ENCODE results near the gene MGMT.

Gene MGMT

GRCh38 chr10:129766611-129767550, 299.8 kb downstream of the MGMT start:
- DNase-seq (ENCODE audit: extremely low read depth, low read depth), result no peak
- TF ChIP-seq CTCF (IDR thresholded peaks at IDR 0.05; ENCODE audit: low read depth, low read length), result no peak

DNA sequence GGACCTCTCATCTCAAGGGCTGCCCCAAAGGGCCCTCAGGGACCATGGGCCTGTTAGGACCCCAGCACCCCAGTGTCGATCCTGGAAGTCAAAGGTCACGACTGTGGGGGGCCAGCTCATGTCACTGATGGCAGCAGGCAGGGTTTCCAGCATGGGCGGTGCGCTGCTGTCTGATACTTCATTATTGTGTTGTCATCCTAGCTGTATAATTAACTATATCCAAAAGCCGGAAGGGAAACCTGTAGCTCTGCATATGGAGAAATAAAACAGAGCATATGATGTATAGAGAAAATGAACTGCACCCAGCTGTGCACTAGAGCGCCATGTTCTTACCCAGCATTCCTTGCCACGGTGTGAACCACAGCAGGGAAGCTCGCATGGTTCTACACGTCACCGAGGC, 300.7 kb downstream of the MGMT start:
- TF ChIP-seq CTCF (IDR thresholded peaks at IDR 0.05; ENCODE audit: low read depth, low read length), result no peak
- no peak for DNase-seq (ENCODE audit: extremely low read depth, low read depth)

GRCh38 chr10:129768437-129769355, 301.7 kb downstream of the MGMT start:
- no peak for TF ChIP-seq CTCF (IDR thresholded peaks at IDR 0.05; ENCODE audit: low read depth, low read length)
- no peak for DNase-seq (ENCODE audit: extremely low read depth, low read depth)

DNA sequence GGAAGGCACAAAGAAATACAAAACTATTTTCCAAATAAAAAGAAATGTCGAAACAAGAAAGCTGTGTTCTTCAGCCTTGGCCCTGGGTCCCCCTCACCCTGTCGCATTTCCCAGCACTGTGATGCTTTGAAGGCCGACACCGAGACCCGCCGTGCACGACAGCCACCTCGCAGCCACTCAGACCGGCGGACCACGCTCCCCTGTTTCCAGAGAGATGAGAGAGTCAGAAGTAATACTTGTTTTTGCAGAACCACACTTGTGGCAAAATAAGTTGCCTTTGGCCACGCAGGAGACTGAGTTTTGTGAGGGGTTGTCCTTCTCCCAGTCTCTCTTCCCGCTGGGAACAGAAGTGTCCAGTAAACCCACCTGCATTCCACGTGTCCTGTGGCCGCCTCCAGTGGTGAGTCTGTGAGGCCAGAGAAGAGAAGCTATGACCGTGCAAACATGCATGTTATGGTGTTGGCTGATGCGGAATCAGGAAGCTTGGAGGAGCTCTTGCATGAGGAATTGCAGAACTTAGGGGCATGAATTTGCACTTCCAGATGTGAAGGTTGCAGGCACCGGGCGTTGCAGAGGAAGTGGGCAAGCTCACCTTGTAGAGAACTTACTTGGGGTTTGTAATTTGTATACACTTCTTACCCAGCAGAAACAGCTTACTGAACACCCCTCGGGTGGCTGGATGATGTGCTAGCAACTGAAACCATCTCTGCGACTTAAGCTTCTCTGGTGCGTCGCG, 302.5 kb downstream of the MGMT start:
- no peak for DNase-seq (ENCODE audit: extremely low read depth, low read depth)
- TF ChIP-seq CTCF (IDR thresholded peaks at IDR 0.05; ENCODE audit: low read depth, low read length), result no peak

DNA sequence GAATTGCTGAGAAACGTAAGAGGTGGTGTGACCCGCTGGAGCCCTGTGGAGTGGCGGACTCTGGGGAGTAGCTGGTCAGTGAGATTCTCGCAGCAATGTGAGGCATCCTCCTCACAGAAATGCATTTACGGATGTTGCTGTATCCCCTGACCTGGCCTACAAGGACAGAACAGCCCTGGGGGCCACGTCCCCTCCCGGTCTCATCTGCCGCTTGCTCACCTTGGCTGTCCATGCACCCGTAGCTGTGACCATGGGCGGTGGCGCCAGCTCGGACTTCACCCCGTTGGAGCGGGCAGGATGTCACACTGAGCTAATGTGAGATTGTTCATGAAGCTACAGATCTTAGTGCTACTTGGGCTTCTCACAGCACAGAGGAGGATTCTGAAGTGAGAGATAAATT, 303.2 kb downstream of the MGMT start:
- no peak for DNase-seq (ENCODE audit: extremely low read depth, low read depth)
- no peak for TF ChIP-seq CTCF (IDR thresholded peaks at IDR 0.05; ENCODE audit: low read depth, low read length)

DNA sequence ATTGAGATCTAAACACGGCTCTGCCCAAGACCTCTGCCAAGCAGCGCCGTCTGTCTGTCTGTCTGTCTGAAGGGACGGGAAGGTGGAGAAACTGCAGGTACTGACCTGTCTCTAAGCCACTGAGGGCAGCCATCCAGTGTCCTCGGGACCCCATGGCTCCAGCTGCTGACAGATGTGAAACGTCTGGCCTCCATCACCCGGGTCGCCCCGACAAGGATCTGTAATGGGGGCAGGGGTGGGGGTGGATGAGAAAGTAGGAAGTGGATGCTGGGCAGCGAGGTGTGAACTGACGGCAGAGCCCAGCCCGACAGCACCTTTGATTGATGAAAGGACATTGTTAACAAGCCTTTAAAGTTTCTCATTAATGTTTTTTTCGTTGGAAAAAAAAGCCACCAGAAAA, 304.0 kb downstream of the MGMT start:
- DNase-seq (ENCODE audit: extremely low read depth, low read depth), result no peak
- TF ChIP-seq CTCF (IDR thresholded peaks at IDR 0.05; ENCODE audit: low read depth, low read length), result no peak
